ENCODE measurements around the gene NRDE2.

NRDE2 gene

GRCh38 chr14:90294872-90295271 is 36.9 kb downstream of the NRDE2 start:
- DNase-seq, result no peak

- DNase-seq, result no peak
These were observed 37.7 kb downstream of the NRDE2 start for GRCh38 chr14:90293766-90294730.

- no peak for DNase-seq
These were observed 40.0 kb downstream of the NRDE2 start for GRCh38 chr14:90291699-90292098.

- DNase-seq, result no peak
These were observed 41.3 kb downstream of the NRDE2 start for GRCh38 chr14:90290337-90291011.

- DNase-seq, result no peak
These were observed 42.9 kb downstream of the NRDE2 start for GRCh38 chr14:90288651-90289355.

GRCh38 chr14:90287791-90288190 is 44.0 kb downstream of the NRDE2 start:
- no peak for DNase-seq

- DNase-seq, result no peak
These were observed 50.0 kb downstream of the NRDE2 start for GRCh38 chr14:90281756-90282155.

- no peak for DNase-seq
These were observed 50.5 kb downstream of the NRDE2 start for GRCh38 chr14:90281261-90281660.

GRCh38 chr14:90280096-90280495 is 51.6 kb downstream of the NRDE2 start:
- DNase-seq, result no peak

- DNase-seq, result no peak
These were observed 53.3 kb downstream of the NRDE2 start for GRCh38 chr14:90278199-90279175.

GRCh38 chr14:90277581-90278198 is 54.1 kb downstream of the NRDE2 start:
- DNase-seq, result no peak

GRCh38 chr14:90276646-90277367 is 54.9 kb downstream of the NRDE2 start:
- no peak for DNase-seq

GRCh38 chr14:90275820-90276219 is 55.9 kb downstream of the NRDE2 start:
- no peak for DNase-seq

GRCh38 chr14:90275458-90275814 is 56.3 kb downstream of the NRDE2 start:
- no peak for DNase-seq

- no peak for DNase-seq
These were observed 56.8 kb downstream of the NRDE2 start for GRCh38 chr14:90274808-90275457.

- no peak for DNase-seq
These were observed 57.7 kb downstream of the NRDE2 start for GRCh38 chr14:90274019-90274418.

- DNase-seq, result no peak
These were observed 58.2 kb downstream of the NRDE2 start for GRCh38 chr14:90273532-90273931.

GRCh38 chr14:90272523-90272922 is 59.2 kb downstream of the NRDE2 start:
- no peak for DNase-seq

GRCh38 chr14:90268420-90268819 is 63.3 kb downstream of the NRDE2 start:
- DNase-seq, result no peak

- no peak for DNase-seq
These were observed 65.1 kb downstream of the NRDE2 start for GRCh38 chr14:90266441-90267154.

All from NCI-H510A (cell line).